DND-41 (cell line): ENCODE results near the gene MBD1.

Source experiments
- ATAC-seq: fragments of 200-7000 bp; cut with Tn5 transposase; 3 replicates; pipeline ENCODE4 v1.9.1; 2021; ENCODE audit warnings: low read depth; ENCODE audit not compliant: insufficient read depth
- DNase-seq: peaks from one replicate; pipeline ENCODE4 v3.0.0-alpha.2; 2020
- H2AFZ ChIP-seq: 2 replicates; pipeline ENCODE4 v1.6.0; 2012; ENCODE audit warnings: low read depth, low read length
- H3K27ac ChIP-seq: 2 replicates; pipeline ENCODE4 v1.5.1; 2012; ENCODE audit warnings: low read length, inconsistent platforms
- H3K27me3 ChIP-seq: fragments of 200-600 bp; sonication (generic); 2 replicates; pipeline ENCODE4 v1.6.0; 2012; ENCODE audit warnings: low read length, mild to moderate bottlenecking, inconsistent platforms; ENCODE audit not compliant: insufficient read depth, poor library complexity
- H3K36me3 ChIP-seq: 2 replicates; pipeline ENCODE4 v1.5.1; 2012; ENCODE audit warnings: low read length, inconsistent platforms; ENCODE audit not compliant: insufficient read depth
- H3K4me1 ChIP-seq: 2 replicates; pipeline ENCODE4 v1.5.1; 2012; ENCODE audit warnings: mild to moderate bottlenecking, low read length; ENCODE audit not compliant: insufficient read depth
- H3K4me2 ChIP-seq: 2 replicates; pipeline ENCODE4 v1.6.0; 2012; ENCODE audit warnings: mild to moderate bottlenecking, moderate library complexity, low read length, inconsistent platforms; ENCODE audit not compliant: insufficient read depth
- H3K4me3 ChIP-seq, 2 experiments: fragments of 200-600 bp in 1 of 2; shearing (Covaris generic) in 1 of 2; 2 replicates each; pipeline ENCODE4 v1.5.1; 2012 to 2016; ENCODE audit warnings: inconsistent platforms in 2 of 2, low read length in 2 of 2, mild to moderate bottlenecking in 2 of 2, low read depth in 1 of 2, moderate library complexity in 1 of 2
- H3K79me2 ChIP-seq: 2 replicates; pipeline ENCODE4 v1.6.0; 2012; ENCODE audit warnings: low read length, inconsistent platforms; ENCODE audit not compliant: insufficient read depth
- H3K9ac ChIP-seq: 2 replicates; pipeline ENCODE4 v1.6.0; 2012; ENCODE audit warnings: low read depth, mild to moderate bottlenecking, inconsistent platforms, low read length, moderate library complexity
- H3K9me3 ChIP-seq: 2 replicates; pipeline ENCODE4 v1.5.1; 2012; ENCODE audit warnings: low read length, moderate library complexity, mild to moderate bottlenecking, inconsistent platforms; ENCODE audit not compliant: insufficient read depth, severe bottlenecking
- H4K20me1 ChIP-seq: 2 replicates; pipeline ENCODE4 v1.6.0; 2012; ENCODE audit warnings: low read length; ENCODE audit not compliant: insufficient read depth
- CTCF ChIP-seq: IDR thresholded peaks from 2 replicates; pipeline ENCODE4 v1.5.1; 2012; ENCODE audit warnings: borderline replicate concordance, low read length, moderate library complexity, mild to moderate bottlenecking; ENCODE audit not compliant: poor library complexity, severe bottlenecking; ENCODE audit errors: extremely low read depth
- EZH2 ChIP-seq: IDR thresholded peaks from 3 replicates; pipeline ENCODE4 v1.6.1; 2012; ENCODE audit warnings: borderline replicate concordance, low read depth, mild to moderate bottlenecking, moderate library complexity, low read length, inconsistent platforms; ENCODE audit not compliant: severe bottlenecking

MBD1 gene

DNA sequence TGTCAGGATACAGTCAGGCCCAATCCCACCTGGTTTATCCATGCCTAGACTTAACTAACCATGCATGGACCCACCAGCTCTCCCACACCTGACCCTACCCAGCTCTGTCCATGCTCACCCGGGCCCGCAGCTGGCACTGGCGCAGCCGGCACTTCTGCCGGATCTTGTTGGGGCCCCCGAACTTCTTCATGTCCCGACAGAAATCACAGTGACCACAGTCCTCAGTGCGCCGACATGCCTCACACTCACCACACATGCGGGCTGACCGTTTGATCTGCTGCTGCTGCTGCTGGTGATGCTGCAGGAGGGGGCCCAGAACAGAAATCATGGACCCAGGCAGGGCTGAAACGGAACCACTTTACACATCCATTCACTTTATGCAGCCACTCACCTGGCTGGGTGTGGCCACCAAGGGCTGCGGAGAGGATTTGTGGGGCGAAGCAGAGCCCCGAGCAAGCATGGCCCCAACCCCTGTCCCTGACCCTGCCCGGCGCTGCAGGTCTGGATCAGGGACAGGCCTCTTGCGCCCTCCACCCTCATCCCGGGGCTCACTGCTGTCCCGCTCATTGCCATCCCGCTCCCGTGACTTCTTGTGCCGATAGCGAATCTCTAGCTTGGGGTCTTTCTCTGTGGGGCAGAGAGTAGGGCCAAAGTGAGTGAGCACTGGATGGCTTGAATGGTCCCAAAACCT lies 4.5 kb upstream of the MBD1 start:
- H3K27ac ChIP-seq, result peak overlapping the region; percentile 84; the same call in 1 of the 2 replicates
- peak overlapping the region; percentile 79; the same call in 1 of the 2 replicates for H3K9ac ChIP-seq

DNA sequence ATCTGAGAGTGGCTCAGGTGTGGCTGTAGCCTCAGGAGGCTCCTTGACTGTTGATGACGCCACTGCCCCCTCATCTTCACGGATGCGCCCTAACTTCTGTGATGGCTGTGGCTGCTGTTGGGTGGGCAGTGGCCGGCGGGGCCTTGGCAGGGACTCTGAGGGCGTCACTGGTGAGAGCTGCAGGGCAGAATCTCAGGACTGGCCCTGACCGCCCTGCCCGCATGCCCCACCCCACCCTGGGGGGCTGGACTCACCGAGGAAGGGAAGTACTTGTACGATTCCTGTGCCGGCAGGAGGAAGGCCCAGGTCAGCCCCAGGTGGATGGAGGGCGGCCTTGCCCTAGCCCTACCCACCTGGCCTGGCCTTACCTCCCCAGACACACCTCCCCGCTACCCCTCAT lies 3.7 kb upstream of the MBD1 start:
- Histone ChIP-seq H3K79me2 (peaks cover 50% of the 10 kb centered on the region), H3K4me1 (peaks cover 44% of the 10 kb centered on the region), H3K36me3 (peaks cover 50% of the 10 kb centered on the region), H2AFZ (no peak overlapping the region), H4K20me1 (peaks cover 6% of the 10 kb centered on the region; the same call in 1 of the 2 replicates), H3K27ac (no peak overlapping the region), H3K4me2 (peak overlapping the region; percentile 3; the same call in 1 of the 2 replicates), H3K9ac (no peak overlapping the region), H3K9me3 (no peaks in the 10 kb centered on the region), H3K27me3 (no peaks in the 10 kb centered on the region), H3K4me3 (no peak overlapping the region)
- DNase-seq (no peak), ATAC-seq (no peak)
- TF ChIP-seq EZH2 (no peak), CTCF (no peak)

More for the DNA sequence above, 4.5 kb upstream of the MBD1 start:
- H3K4me1 ChIP-seq, result peaks cover 36% of the 10 kb centered on the region
- peaks cover 50% of the 10 kb centered on the region for H3K36me3 ChIP-seq
- peaks cover 6% of the 10 kb centered on the region; the same call in 1 of the 2 replicates for H4K20me1 ChIP-seq
- TF ChIP-seq CTCF (no peak), EZH2 (no peak)
- ATAC-seq (no peak), DNase-seq (no peak)
- H3K4me2 ChIP-seq, result peak overlapping the region; percentile 66
- H3K27me3 ChIP-seq, result no peaks in the 10 kb centered on the region
- H2AFZ ChIP-seq, result no peak overlapping the region
- H3K4me3 ChIP-seq, result peak overlapping the region in 1 of 2 experiments; percentile 90; a peak in 2 of 4 replicates
- no peaks in the 10 kb centered on the region for H3K9me3 ChIP-seq
- H3K79me2 ChIP-seq, result peaks cover 43% of the 10 kb centered on the region

DNA sequence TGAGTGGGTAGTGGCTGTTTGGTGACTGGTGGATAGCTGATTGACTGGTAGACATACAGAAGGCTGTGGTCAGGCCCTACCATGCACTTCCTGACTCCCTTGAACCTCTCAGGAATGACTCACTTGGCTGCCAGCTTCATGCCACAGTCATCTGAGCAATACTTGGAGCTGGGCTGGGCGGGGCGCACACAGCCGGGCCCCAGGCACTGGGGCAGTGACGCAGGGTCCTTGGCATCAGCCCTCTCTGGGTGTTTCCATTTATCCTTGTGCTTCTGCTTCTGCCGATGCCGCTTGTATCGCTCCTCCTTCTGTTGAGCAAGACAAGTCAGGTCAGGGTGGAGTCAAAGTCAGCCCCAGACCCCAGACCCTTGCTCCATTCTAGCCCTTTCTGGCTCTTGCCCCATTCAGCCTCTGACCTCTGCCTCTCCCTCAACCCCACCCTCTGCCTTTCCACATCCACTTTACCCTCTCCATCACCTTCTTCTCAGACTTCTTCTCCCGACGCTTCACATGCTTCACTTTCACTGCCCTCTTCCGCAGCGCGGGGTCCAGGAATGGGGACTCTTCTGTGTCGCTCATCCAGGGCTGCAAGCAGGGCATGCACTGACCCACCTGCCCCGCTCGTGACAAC lies 3.0 kb upstream of the MBD1 start:
- no peaks in the 10 kb centered on the region for H3K9me3 ChIP-seq
- H4K20me1 ChIP-seq, result peaks cover 6% of the 10 kb centered on the region; the same call in 1 of the 2 replicates
- H3K9ac ChIP-seq, result no peak overlapping the region
- H2AFZ ChIP-seq, result no peak overlapping the region
- H3K79me2 ChIP-seq, result peaks cover 57% of the 10 kb centered on the region
- no peak overlapping the region for H3K4me3 ChIP-seq
- ATAC-seq (no peak), DNase-seq (no peak)
- TF ChIP-seq CTCF, result no peak
- TF ChIP-seq EZH2, result no peak
- peaks cover 56% of the 10 kb centered on the region for H3K36me3 ChIP-seq
- no peak overlapping the region for H3K27ac ChIP-seq
- H3K4me1 ChIP-seq, result peaks cover 51% of the 10 kb centered on the region
- H3K27me3 ChIP-seq, result no peaks in the 10 kb centered on the region
- peak overlapping the region; percentile 3; the same call in 1 of the 2 replicates for H3K4me2 ChIP-seq
